ENCODE data around the gene SNX25. TPM values are rescaled to one million over a fixed set of nuclear protein-coding genes. Genes with fewer than 3 reads are reported as not detected.
"Not testable (repeated sequence)": the region's sequence is repeated elsewhere in the genome, so short reads cannot be mapped to it uniquely, and the experiment has no call there.

The SNX25 gene
- total RNA-seq, 2 donors from 2014 or later, result 15.8 to 17.9 TPM

- H3K36me3 Mint-ChIP-seq (ENCODE audit: insufficient read depth in 2 of 2), result peaks cover 6% of the 10 kb centered on the region in 2 donors
- H3K4me1 Mint-ChIP-seq (ENCODE audit: low read depth), result peaks cover 31% of the 10 kb centered on the region
- peak overlapping the region; percentile 51 for H3K27ac Mint-ChIP-seq
These were observed 14.2 kb upstream of the SNX25 start for GRCh38 chr4:185194924-185195888.

GRCh38 chr4:185196437-185196836 is 13.0 kb upstream of the SNX25 start:
- Mint-ChIP-seq H3K36me3 (ENCODE audit: insufficient read depth in 2 of 2) (peaks cover 0 to 2% of the 10 kb centered on the region in 2 donors), H3K27ac (peak overlapping the region; percentile 24), H3K4me3 (no peak overlapping the region), H3K9me3 (no peaks in the 10 kb centered on the region), H3K27me3 (ENCODE audit: low read depth) (no peaks in the 10 kb centered on the region), H3K4me1 (ENCODE audit: low read depth) (peaks cover 20% of the 10 kb centered on the region)
- DNase-seq, result no peak
- ATAC-seq (replicated peaks in 1 of 2), result no peak

More at GRCh38 chr4:185194924-185195888, 14.2 kb upstream of the SNX25 start:
- ATAC-seq (replicated peaks in 1 of 2), result no peak
- Mint-ChIP-seq H3K27me3 (ENCODE audit: low read depth) (no peaks in the 10 kb centered on the region), H3K9me3 (no peaks in the 10 kb centered on the region), H3K4me3 (no peak overlapping the region)
- DNase-seq, result no peak

GRCh38 chr4:185198189-185198588 is 11.2 kb upstream of the SNX25 start:
- peaks cover 28% of the 10 kb centered on the region for H3K4me1 Mint-ChIP-seq (ENCODE audit: low read depth)
- not testable (repeated sequence) for H3K27ac Mint-ChIP-seq; H3K36me3 Mint-ChIP-seq (ENCODE audit: insufficient read depth in 2 of 2); H3K27me3 Mint-ChIP-seq (ENCODE audit: low read depth); DNase-seq; ATAC-seq (replicated peaks in 1 of 2); H3K4me3 Mint-ChIP-seq; H3K9me3 Mint-ChIP-seq

- peaks cover 3 to 5% of the 10 kb centered on the region in 2 donors for H3K36me3 Mint-ChIP-seq (ENCODE audit: insufficient read depth in 2 of 2)
- H3K9me3 Mint-ChIP-seq, result no peaks in the 10 kb centered on the region
- H3K4me1 Mint-ChIP-seq (ENCODE audit: low read depth), result peaks cover 40% of the 10 kb centered on the region
- peak overlapping the region; percentile 99 for H3K27ac Mint-ChIP-seq
- DNase-seq, result no peak
- peak overlapping the region; percentile 93 to 97 for H3K4me3 Mint-ChIP-seq
- H3K27me3 Mint-ChIP-seq (ENCODE audit: low read depth), result no peaks in the 10 kb centered on the region
- ATAC-seq (replicated peaks in 1 of 2), result no peak
These were observed 7.1 kb upstream of the SNX25 start for GRCh38 chr4:185201977-185202962.

- Mint-ChIP-seq H3K27me3 (ENCODE audit: low read depth) (no peaks in the 10 kb centered on the region), H3K9me3 (no peaks in the 10 kb centered on the region), H3K4me1 (ENCODE audit: low read depth) (peaks cover 40% of the 10 kb centered on the region), H3K27ac (peak overlapping the region; percentile 99), H3K4me3 (peak overlapping the region; percentile 93 to 97), H3K36me3 (ENCODE audit: insufficient read depth in 2 of 2) (peaks cover 3 to 5% of the 10 kb centered on the region in 2 donors)
- ATAC-seq (replicated peaks in 1 of 2) (peak in 1 of 2 donors; percentile 22), DNase-seq (peak in 1 of 2 donors; percentile 5)
These were observed 6.4 kb upstream of the SNX25 start for GRCh38 chr4:185202984-185203485.

GRCh38 chr4:185203486-185204237 is 5.7 kb upstream of the SNX25 start, which contains the start of gene CFAP97:
TSS of gene CFAP97 (minus strand) at chr4:185204000. CDS start at chr4:185191196, 12,804 bp downstream.
- H3K36me3 Mint-ChIP-seq (ENCODE audit: insufficient read depth in 2 of 2), result peaks cover 3 to 5% of the 10 kb centered on the region in 2 donors
- no peaks in the 10 kb centered on the region for H3K27me3 Mint-ChIP-seq (ENCODE audit: low read depth)
- peaks cover 42% of the 10 kb centered on the region for H3K4me1 Mint-ChIP-seq (ENCODE audit: low read depth)
- ATAC-seq (replicated peaks in 1 of 2), result peak; percentile 89 to 91
- H3K9me3 Mint-ChIP-seq, result no peaks in the 10 kb centered on the region
- H3K27ac Mint-ChIP-seq, result peak within 1 kb of the TSS; percentile 99
- DNase-seq, result peak; percentile 81 to 83
- H3K4me3 Mint-ChIP-seq, result peak within 1 kb of the TSS; percentile 93 to 97

GRCh38 chr4:185204238-185204910 is 5.0 kb upstream of the SNX25 start:
- H3K36me3 Mint-ChIP-seq (ENCODE audit: insufficient read depth in 2 of 2), result peaks cover 3 to 5% of the 10 kb centered on the region in 2 donors
- H3K4me1 Mint-ChIP-seq (ENCODE audit: low read depth), result peaks cover 47% of the 10 kb centered on the region
- peak overlapping the region; percentile 93 to 97 for H3K4me3 Mint-ChIP-seq
- no peaks in the 10 kb centered on the region for H3K27me3 Mint-ChIP-seq (ENCODE audit: low read depth)
- DNase-seq, result no peak
- peak overlapping the region; percentile 90 for H3K27ac Mint-ChIP-seq
- no peak for ATAC-seq (replicated peaks in 1 of 2)
- no peaks in the 10 kb centered on the region for H3K9me3 Mint-ChIP-seq

GRCh38 chr4:185205073-185205472 is 4.3 kb upstream of the SNX25 start:
- H3K36me3 Mint-ChIP-seq (ENCODE audit: insufficient read depth in 2 of 2); ATAC-seq (replicated peaks in 1 of 2); DNase-seq; H3K27me3 Mint-ChIP-seq (ENCODE audit: low read depth); H3K9me3 Mint-ChIP-seq; H3K27ac Mint-ChIP-seq: not testable (repeated sequence)
- H3K4me3 Mint-ChIP-seq, result peak overlapping the region; percentile 93 to 97
- H3K4me1 Mint-ChIP-seq (ENCODE audit: low read depth), result peaks cover 47% of the 10 kb centered on the region

GRCh38 chr4:185205697-185206342 is 3.6 kb upstream of the SNX25 start:
- H3K4me3 Mint-ChIP-seq, result peak overlapping the region in 1 of 2 donors; percentile 5
- DNase-seq (no peak), ATAC-seq (replicated peaks in 1 of 2) (no peak)
- H3K27ac Mint-ChIP-seq, result no peak overlapping the region
- no peaks in the 10 kb centered on the region for H3K9me3 Mint-ChIP-seq
- H3K36me3 Mint-ChIP-seq (ENCODE audit: insufficient read depth in 2 of 2), result peaks cover 3 to 5% of the 10 kb centered on the region in 2 donors
- H3K27me3 Mint-ChIP-seq (ENCODE audit: low read depth), result peaks cover 1% of the 10 kb centered on the region
- H3K4me1 Mint-ChIP-seq (ENCODE audit: low read depth), result peaks cover 50% of the 10 kb centered on the region

GRCh38 chr4:185207466-185207865 is 1.9 kb upstream of the SNX25 start:
- Mint-ChIP-seq H3K27me3 (ENCODE audit: low read depth) (peaks cover 10% of the 10 kb centered on the region), H3K27ac (no peak overlapping the region), H3K4me1 (ENCODE audit: low read depth) (peaks cover 54% of the 10 kb centered on the region), H3K9me3 (no peaks in the 10 kb centered on the region), H3K4me3 (no peak overlapping the region), H3K36me3 (ENCODE audit: insufficient read depth in 2 of 2) (peaks cover 3 to 5% of the 10 kb centered on the region in 2 donors)
- DNase-seq, result no peak
- no peak for ATAC-seq (replicated peaks in 1 of 2)

- H3K4me3 Mint-ChIP-seq; DNase-seq; H3K27me3 Mint-ChIP-seq (ENCODE audit: low read depth); H3K36me3 Mint-ChIP-seq (ENCODE audit: insufficient read depth in 2 of 2); H3K27ac Mint-ChIP-seq; H3K9me3 Mint-ChIP-seq: not testable (repeated sequence)
- peak; percentile 48 to 56 for ATAC-seq (replicated peaks in 1 of 2)
- peaks cover 50% of the 10 kb centered on the region for H3K4me1 Mint-ChIP-seq (ENCODE audit: low read depth)
These were observed 379 bp downstream of the SNX25 start for GRCh38 chr4:185209852-185210101.
